ENCODE measurements around the gene MAP3K13. TPM values are rescaled to one million over a fixed set of nuclear protein-coding genes. Genes with fewer than 3 reads are reported as not detected.
A peak's percentile ranks its signal among the peaks of the same experiment; 100 is the strongest.

MAP3K13 gene, protein sequence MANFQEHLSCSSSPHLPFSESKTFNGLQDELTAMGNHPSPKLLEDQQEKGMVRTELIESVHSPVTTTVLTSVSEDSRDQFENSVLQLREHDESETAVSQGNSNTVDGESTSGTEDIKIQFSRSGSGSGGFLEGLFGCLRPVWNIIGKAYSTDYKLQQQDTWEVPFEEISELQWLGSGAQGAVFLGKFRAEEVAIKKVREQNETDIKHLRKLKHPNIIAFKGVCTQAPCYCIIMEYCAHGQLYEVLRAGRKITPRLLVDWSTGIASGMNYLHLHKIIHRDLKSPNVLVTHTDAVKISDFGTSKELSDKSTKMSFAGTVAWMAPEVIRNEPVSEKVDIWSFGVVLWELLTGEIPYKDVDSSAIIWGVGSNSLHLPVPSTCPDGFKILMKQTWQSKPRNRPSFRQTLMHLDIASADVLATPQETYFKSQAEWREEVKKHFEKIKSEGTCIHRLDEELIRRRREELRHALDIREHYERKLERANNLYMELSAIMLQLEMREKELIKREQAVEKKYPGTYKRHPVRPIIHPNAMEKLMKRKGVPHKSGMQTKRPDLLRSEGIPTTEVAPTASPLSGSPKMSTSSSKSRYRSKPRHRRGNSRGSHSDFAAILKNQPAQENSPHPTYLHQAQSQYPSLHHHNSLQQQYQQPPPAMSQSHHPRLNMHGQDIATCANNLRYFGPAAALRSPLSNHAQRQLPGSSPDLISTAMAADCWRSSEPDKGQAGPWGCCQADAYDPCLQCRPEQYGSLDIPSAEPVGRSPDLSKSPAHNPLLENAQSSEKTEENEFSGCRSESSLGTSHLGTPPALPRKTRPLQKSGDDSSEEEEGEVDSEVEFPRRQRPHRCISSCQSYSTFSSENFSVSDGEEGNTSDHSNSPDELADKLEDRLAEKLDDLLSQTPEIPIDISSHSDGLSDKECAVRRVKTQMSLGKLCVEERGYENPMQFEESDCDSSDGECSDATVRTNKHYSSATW
- total RNA-seq, result 10 to 100 TPM; 11.0 to 11.3 TPM

DNA sequence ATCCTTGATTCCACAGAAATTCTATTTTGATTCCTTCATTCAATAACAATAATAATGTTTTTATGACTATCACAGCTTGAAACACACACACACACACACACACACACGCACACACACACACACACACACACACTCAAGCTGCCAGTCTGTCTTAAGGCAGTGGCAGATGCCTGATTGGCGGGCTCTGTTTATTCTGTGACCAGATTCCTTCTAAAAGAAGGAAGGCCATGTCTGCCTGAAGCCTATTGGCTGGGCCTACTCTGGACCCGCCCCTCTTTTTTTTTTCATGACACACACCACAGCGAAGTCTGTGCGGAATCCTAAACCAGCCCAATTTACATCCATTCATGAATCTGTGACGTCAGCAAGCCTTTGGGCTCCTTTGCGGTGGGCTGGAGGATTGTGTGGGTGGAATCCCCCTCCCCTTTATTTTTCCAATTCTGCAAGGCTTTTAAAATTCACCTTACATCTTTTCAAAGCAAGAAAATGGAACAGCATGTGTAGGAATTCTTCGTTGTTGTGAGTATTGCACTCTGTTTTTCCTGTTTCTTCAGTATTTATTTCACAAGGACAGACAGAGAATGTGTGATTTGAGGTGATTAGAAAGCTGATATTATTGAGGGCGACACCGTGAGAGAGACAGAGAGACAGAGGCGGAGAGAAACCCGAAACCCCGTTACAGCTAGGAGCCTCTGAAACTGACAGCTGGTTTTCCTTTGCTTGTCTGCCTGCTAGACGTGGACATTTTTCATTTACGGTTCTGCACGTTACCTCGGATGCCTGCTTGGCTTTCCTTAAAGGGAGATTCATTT lies at the start of gene MAP3K13:
Gene MAP3K13, plus strand, starts transcription at position 287 of the 812 bp plus-strand sequence. CDS start 65,446 bp downstream, outside the sequence.
- H3K36me3 Mint-ChIP-seq (ENCODE audit: low read depth), result no peaks in the 10 kb centered on the region
- peak; percentile 49 for DNase-seq
- H3K4me1 Mint-ChIP-seq, result peaks cover 14% of the 10 kb centered on the region
- peak within 1 kb of the TSS; percentile 72 for H3K4me3 Mint-ChIP-seq
- ChIA-PET CTCF (interaction anchor here (0.8 to 1.3 kb wide), 4 partner anchors 8 to 196 kb away, joined by 3 to 6 read pairs (median 4); no protein-coding TSS in a partner anchor), POLR2A (no interaction called here)
- H3K9me3 Mint-ChIP-seq, result no peaks in the 10 kb centered on the region
- H3K27me3 Mint-ChIP-seq, result peaks cover 52% of the 10 kb centered on the region
- H3K27ac Mint-ChIP-seq, result no peak within 1 kb of the TSS

DNA sequence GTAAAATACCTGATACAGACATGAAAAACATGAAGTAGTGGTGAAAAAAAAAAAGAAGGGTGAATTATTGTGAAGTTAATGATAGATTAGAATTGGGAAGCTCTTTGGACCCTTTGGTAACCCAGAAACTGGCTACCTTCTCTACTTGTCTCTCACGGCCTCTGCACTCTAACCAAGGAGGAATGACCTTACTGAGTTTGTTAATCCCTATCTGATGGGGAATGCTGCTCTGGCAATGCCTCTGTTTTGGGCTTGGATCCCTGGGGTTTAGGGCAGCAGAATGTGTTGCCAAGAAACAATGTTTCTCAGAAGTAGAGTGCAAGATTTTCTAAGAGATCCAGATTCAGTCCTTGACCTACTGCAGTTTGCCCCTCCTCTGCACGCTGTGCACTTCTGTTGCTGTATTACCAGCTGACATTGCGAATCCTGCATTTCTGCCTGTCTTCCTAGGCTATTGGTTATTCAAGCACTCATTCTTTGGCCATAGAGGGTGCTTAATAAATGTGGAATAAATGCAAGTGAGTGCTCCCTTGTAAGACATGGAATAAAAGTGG lies 49.2 kb upstream of the MAP3K13 start:
- ChIA-PET POLR2A (no interaction called here), CTCF (no interaction called here)
- H3K27ac Mint-ChIP-seq, result no peak overlapping the region
- H3K4me1 Mint-ChIP-seq, result peaks cover 3% of the 10 kb centered on the region
- H3K36me3 Mint-ChIP-seq (ENCODE audit: low read depth), result peaks cover 9% of the 10 kb centered on the region
- H3K4me3 Mint-ChIP-seq, result no peak overlapping the region
- peaks cover 1% of the 10 kb centered on the region for H3K27me3 Mint-ChIP-seq
- peaks cover 8% of the 10 kb centered on the region for H3K9me3 Mint-ChIP-seq
- no peak for DNase-seq

DNA sequence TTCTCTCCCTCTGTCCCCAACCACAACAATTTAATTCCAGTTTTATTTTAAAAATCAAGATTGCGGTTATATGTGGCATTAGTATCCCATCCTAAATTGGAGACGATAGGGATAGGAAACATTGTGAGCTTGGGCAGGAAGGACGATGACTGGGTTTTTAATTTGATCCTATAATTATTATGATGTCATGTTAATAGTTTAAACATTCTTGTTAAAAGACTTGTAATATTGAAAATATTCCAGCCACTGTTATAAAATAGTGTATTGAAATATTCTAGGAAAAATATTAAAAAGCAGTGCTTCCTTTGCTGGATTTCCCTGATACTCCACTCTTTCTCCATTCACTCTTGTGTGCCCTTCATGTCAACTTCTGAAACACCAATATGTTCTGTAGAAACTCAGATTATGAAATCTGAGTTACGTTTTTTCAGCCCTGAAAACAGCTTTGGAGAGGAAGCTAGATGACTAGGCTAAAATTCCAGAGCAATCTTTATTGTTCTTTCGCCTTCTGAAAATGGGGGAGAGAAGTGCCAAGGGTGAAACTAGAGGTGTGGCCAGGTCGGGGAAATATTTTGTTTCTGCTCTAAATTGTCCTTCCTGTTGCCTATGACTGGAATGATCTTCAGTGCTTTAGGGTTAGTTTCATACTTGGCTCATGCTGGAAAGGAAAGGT lies 46.1 kb upstream of the MAP3K13 start:
- DNase-seq, result no peak
- H3K27ac Mint-ChIP-seq, result no peak overlapping the region
- H3K27me3 Mint-ChIP-seq, result peaks cover 1% of the 10 kb centered on the region
- ChIA-PET POLR2A (no interaction called here), CTCF (interaction anchor here (1.3 kb wide), 1 partner anchor 9 kb away, joined by 3 read pairs; no protein-coding TSS in a partner anchor)
- H3K4me1 Mint-ChIP-seq, result peaks cover 3% of the 10 kb centered on the region
- H3K4me3 Mint-ChIP-seq, result no peak overlapping the region
- H3K9me3 Mint-ChIP-seq, result no peaks in the 10 kb centered on the region
- H3K36me3 Mint-ChIP-seq (ENCODE audit: low read depth), result no peaks in the 10 kb centered on the region

DNA sequence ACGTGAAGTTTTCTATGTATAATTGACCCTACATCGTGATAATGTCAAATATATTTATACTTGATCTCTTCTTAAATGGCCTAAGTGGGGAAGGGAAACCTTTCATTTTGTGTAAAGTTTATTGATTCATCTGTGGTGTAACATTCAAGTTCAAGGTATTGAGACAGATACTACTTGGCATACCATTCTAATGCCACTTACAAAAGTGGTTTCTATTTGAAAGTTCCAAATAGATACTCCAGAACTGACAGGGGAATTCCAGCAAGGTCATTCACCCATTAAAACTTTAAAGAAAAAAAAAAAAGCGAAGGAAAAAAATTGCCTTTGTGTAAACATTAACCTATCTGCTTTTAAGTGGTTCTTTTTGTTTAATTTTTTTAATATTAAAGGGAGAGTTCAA lies 45.3 kb upstream of the MAP3K13 start:
- ChIA-PET POLR2A (no interaction called here), CTCF (no interaction called here)
- Mint-ChIP-seq H3K36me3 (ENCODE audit: low read depth) (no peaks in the 10 kb centered on the region), H3K27me3 (peaks cover 1% of the 10 kb centered on the region), H3K4me3 (no peak overlapping the region), H3K9me3 (no peaks in the 10 kb centered on the region), H3K4me1 (peaks cover 7% of the 10 kb centered on the region), H3K27ac (no peak overlapping the region)
- no peak for DNase-seq

DNA sequence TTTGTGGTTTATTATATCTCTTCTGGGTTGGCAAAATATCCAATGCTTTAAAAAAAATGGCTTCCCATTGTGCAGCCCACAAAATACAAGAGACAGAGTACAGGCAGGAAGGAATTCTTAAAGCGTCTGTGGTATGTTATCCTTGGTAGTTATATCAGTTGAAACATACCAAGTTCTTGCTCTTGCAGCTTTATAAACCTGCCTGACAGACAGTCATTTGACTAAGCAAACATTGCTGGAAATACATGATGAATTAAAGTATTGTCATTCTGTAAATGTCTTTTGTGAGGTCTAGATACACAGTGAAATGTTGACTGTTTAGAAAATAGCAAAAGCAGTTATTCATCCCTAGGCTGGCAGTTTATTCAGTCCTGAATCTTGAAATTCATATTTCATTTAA lies 44.8 kb upstream of the MAP3K13 start:
- Mint-ChIP-seq H3K36me3 (ENCODE audit: low read depth) (no peaks in the 10 kb centered on the region), H3K27me3 (peaks cover 1% of the 10 kb centered on the region), H3K4me1 (peaks cover 7% of the 10 kb centered on the region), H3K27ac (no peak overlapping the region), H3K4me3 (no peak overlapping the region), H3K9me3 (no peaks in the 10 kb centered on the region)
- CTCF ChIA-PET, result interaction anchor here (1.0 kb wide), 1 partner anchor 10 kb away, joined by 4 read pairs; no protein-coding TSS in a partner anchor
- POLR2A ChIA-PET, result no interaction called here
- no peak for DNase-seq

- Mint-ChIP-seq H3K4me1 (peaks cover 7% of the 10 kb centered on the region), H3K4me3 (no peak overlapping the region), H3K36me3 (ENCODE audit: low read depth) (no peaks in the 10 kb centered on the region), H3K9me3 (no peaks in the 10 kb centered on the region), H3K27me3 (peaks cover 1% of the 10 kb centered on the region), H3K27ac (no peak overlapping the region)
- DNase-seq, result no peak
- ChIA-PET CTCF (interaction anchor here (0.6 to 1.0 kb wide), 2 partner anchors 11 to 93 kb away, joined by 3 to 4 read pairs; no protein-coding TSS in a partner anchor), POLR2A (no interaction called here)
These were observed 43.1 kb upstream of the MAP3K13 start for GRCh38 chr3:185319801-185320200.

DNA sequence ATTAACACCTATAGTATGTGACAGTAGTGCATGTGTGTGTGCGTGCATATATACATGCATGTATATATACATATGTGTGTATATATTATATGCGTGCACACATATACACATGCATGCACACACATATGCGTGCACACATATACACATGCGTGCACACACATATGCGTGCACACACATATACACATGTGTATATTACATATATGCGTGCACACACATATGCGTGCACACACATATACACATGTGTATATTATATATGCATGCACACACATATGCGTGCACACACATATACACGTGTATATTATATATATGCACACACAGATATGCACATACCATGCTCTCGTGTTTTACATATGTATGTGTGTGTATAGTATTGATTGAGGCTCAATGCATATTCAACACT lies 42.0 kb upstream of the MAP3K13 start:
- H3K36me3 Mint-ChIP-seq (ENCODE audit: low read depth), result no peaks in the 10 kb centered on the region
- CTCF ChIA-PET, result no interaction called here
- H3K4me3 Mint-ChIP-seq, result no peak overlapping the region

GRCh38 chr3:185322101-185322719 lies 40.7 kb upstream of the MAP3K13 start:
- Mint-ChIP-seq H3K9me3 (no peaks in the 10 kb centered on the region), H3K36me3 (ENCODE audit: low read depth) (no peaks in the 10 kb centered on the region), H3K27me3 (peaks cover 5% of the 10 kb centered on the region), H3K4me3 (no peak overlapping the region), H3K27ac (no peak overlapping the region), H3K4me1 (peaks cover 4% of the 10 kb centered on the region)
- no peak for DNase-seq
- CTCF ChIA-PET, result no interaction called here
- POLR2A ChIA-PET, result no interaction called here

More for the DNA sequence above, 42.0 kb upstream of the MAP3K13 start:
- DNase-seq, result no peak
- H3K4me1 Mint-ChIP-seq, result peaks cover 7% of the 10 kb centered on the region
- POLR2A ChIA-PET, result no interaction called here
- no peaks in the 10 kb centered on the region for H3K9me3 Mint-ChIP-seq
- H3K27me3 Mint-ChIP-seq, result peaks cover 4% of the 10 kb centered on the region
- no peak overlapping the region for H3K27ac Mint-ChIP-seq

GRCh38 chr3:185325946-185326791 lies 36.8 kb upstream of the MAP3K13 start:
- Mint-ChIP-seq H3K9me3 (no peaks in the 10 kb centered on the region), H3K4me1 (peaks cover 3% of the 10 kb centered on the region), H3K4me3 (no peak overlapping the region), H3K27ac (no peak overlapping the region), H3K36me3 (ENCODE audit: low read depth) (no peaks in the 10 kb centered on the region), H3K27me3 (peaks cover 6% of the 10 kb centered on the region)
- DNase-seq, result no peak
- ChIA-PET CTCF (interaction anchor here (1.2 to 1.6 kb wide), 3 partner anchors 17 to 19 kb away, joined by 3 to 5 read pairs (median 4); no protein-coding TSS in a partner anchor), POLR2A (no interaction called here)

DNA sequence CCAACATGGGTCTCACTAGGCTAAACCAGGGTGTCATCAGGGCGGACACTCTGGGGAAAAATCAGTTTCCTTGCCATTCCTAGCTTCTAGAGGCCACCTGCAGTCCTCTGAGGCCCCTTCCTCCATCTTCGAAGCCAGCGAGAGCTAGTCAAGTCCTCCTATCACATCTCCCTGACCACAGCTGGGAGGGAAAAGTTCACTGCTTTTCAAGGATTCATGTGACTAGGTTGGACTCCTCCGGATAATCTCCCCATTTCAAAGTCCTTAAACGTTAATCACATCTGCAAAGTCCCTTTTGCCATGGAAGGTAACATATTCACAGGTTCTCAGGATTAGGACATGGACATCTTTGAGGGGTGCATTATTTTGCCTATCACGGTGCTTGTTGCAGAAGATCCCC lies 35.9 kb upstream of the MAP3K13 start:
- ChIA-PET CTCF (interaction anchor here (1.1 to 1.2 kb wide), 3 partner anchors 18 to 20 kb away, joined by 3 to 4 read pairs (median 4); no protein-coding TSS in a partner anchor), POLR2A (no interaction called here)
- H3K9me3 Mint-ChIP-seq, result no peaks in the 10 kb centered on the region
- peaks cover 6% of the 10 kb centered on the region for H3K27me3 Mint-ChIP-seq
- peaks cover 6% of the 10 kb centered on the region for H3K4me1 Mint-ChIP-seq
- H3K4me3 Mint-ChIP-seq, result no peak overlapping the region
- DNase-seq, result no peak
- H3K27ac Mint-ChIP-seq, result no peak overlapping the region
- no peaks in the 10 kb centered on the region for H3K36me3 Mint-ChIP-seq (ENCODE audit: low read depth)

Measured in activated CD4-positive, alpha-beta memory T cell treated with anti-CD3 and anti-CD28 coated beads, Interleukin-2, amount 10 ng/mL, durations not matched to agents 7 days and 5 days (primary cell).